Measurements from ENCODE around the gene PCNX2.
"Not testable (repeated sequence)": the region's sequence is repeated elsewhere in the genome, so short reads cannot be mapped to it uniquely, and the experiment has no call there.

PCNX2 gene

DNA sequence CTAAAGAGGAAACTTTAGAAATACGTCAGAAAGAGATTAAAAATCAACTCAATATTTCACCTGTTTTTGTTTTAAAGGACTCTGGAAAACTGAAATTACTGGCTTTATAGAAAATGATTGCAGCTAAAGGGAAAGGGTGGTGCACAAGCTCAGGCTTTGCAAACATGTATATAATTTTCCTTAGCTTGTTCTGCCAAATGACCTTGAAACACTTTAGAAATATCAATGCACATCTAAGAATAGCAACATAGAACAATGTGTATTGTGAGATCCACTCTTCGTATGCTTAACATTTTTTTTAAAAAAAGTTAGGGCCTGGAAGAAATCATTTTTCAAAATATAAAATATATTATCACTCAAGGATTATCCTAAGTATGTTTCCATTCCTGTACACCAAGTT lies 201.3 kb downstream of the PCNX2 start:
- no peak for DNase-seq

DNA sequence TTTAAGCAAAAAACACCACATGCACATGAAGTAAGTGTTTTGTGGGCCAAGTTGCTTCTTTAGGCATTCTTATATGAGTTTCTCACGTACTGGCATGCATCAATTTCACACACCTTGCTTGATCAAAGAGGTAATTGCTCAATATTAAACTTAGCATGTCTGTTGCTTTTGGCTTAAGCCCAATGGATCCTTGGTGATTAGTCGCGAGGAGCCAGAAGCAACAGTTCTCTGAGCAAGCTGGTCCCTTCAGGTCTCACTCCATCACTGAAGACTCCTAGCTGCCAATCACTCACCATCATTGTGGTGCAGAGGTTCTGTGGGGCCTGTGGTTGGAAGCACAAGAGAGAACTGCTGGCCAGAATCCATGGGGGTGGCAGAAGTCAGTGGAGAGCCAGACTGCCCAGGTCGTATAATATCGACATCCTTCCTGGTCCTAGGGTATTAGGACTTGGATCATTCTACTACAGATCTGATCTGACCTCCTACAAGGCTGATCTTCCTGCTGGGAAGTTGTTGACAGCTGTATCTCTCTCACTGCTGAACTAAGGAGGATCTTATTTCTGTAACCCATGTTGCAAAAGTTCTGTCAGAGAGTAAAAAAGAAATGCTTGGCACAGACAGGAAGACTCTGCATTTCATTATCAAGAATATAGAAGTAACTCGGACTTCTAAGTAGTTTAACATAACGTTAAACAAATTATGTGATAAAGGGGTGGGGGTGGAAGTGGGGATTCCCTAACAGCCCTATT lies 204.6 kb downstream of the PCNX2 start:
- no peak for DNase-seq

DNA sequence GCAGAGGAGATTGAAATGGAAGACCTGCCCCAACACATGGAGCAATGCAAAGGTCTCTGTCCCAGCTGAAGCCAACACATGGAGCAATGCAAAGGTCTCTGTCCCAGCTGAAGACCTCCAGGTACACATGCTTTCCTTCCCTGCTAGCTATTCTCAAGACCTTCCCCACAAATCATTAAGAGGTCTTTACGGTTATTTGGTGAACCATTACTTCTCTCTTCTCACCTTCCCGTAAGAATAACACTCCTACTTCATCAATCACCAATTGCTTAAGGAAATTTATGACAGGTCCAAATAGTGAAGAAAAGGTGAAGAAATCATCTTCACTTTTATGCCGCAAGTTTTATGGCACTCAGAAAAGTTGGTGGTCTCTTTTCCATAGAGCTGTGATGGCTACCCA lies 206.3 kb downstream of the PCNX2 start:
- no peak for DNase-seq

DNA sequence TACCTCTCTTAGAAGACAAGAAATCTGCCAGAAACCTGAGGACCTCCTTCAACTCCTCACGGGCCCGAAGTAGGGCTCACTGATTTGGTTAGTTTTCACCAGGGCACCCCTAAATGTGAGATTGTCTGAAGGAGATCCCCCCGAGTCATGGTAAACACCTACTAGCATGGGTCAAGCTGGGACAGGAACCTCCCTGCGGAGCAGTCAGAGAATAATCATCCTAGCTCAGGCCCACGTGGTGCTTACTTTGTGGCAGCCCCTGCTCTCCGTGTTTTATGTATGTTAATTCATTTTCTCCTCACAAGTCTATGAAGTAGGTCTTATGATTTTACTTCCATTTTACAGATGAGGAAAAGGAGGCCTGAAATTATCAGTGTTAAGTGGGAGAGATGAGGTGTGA lies 206.9 kb downstream of the PCNX2 start:
- no peak for DNase-seq

DNA sequence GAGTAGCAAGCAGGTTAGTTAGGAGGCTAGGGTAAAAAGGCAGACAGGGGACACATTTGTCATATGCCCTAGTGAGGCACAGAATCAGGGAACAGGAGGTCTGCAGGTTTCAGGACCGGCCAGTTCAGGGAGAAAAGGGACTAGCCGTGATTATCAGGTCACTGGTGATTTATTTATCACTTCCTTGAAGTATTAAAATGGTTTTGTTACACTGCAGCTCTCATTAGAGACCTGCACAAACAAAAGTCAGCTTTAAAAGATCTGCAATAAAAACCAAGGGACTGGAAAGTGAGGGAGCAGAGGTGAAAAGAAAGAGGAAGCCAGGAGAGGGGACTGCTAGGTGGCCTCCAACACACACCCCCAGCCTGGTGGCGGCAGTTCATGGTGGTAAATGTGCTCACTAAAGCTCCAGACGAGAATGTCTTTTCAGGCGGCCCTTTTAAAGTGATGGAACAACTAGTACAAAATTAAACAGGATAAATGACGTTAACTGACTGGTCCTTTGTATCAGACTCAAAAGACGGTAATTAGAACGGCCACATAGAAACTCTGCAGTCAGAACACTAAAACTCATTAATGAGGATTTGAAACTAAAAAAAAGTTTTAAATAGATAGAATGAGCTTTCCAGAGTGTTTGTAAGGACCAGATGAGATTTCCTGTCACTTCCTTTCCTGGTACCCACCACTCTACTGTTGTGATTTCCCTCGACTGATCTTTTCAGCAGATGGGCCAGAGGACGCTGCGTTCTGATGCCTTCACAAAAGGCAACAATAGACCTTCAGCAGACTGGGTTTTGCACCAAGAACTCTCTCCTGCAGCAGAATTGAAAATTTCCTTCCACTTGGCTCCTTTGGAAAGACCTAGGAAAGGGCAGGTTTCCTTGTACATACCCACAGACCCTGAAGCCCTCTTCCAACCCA lies 208.3 kb downstream of the PCNX2 start:
- no peak for DNase-seq

DNA sequence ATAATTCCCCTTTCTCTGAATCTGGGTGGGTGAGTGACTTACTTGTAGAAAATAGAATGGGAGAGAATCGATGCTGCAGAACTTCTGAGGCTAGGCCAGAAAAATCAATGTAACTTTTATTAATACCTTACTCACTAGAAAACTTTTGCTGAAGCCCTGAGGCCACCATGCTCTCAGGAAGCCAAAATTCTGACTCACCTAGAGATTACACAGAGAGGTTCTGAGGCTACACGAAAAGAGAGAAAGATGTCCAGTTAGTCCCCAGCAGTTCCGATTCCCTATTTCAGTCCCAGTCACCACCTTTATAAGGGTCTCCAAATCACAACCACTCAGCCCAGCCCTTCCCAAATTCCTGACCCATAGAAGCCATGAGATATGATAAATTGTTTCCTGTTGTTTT lies 210.0 kb downstream of the PCNX2 start:
- no peak for DNase-seq

DNA sequence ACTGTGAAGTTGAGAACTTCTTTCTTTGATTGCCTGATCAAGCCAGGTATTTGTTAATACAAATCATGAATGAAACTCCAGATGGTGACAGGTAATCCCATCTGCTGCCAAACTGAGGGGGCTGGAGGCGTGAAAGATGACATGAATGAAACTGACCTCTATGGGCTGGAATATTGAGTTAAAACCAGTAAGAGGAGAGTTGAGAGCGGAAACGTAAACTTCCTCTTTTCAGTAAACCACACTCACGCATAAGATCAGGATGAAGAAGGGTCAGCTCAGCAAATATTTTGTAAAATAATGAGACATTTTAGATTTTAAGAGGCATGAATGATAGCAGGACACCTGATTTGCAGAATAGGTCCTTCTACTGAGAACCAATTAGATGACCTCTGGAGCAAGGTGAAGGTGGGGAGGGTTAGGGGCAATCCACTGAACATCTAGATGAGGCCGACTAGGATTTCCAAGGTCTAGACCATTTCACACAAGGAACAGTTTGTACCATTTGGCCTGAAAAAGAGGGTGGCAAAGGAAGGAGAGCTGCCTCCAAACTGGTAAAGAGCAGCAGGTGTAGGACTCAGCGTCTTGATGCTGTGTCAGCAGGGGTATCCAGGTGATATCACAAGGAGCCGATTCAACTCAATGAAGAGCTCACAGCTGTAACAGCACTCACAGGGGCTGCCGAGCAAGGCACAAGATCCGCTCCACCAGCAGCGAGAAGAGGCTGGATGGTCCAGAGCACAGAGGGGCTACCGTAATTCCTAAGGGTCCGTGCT lies 212.6 kb downstream of the PCNX2 start:
- DNase-seq = peak; percentile 72

DNA sequence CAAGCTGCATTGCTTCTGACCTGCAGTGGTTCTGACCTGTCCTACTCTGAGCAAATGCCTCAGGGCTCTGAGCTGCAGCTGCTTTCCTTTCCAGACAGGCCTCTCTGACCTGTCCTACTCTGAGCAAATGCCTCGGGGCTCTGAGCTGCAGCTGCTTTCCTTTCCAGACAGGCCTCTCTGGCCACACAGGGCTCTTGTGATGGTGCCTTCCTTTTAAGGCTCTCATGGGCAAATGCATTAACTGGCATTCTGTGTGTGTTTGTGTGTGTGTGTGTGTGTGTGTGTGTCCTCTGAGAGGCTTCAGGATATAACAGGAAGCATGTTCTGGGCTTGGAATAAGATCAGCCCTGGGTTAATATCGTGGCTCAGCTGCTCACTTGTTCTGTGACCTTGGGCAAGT lies 213.8 kb downstream of the PCNX2 start:
- DNase-seq = no peak

DNA sequence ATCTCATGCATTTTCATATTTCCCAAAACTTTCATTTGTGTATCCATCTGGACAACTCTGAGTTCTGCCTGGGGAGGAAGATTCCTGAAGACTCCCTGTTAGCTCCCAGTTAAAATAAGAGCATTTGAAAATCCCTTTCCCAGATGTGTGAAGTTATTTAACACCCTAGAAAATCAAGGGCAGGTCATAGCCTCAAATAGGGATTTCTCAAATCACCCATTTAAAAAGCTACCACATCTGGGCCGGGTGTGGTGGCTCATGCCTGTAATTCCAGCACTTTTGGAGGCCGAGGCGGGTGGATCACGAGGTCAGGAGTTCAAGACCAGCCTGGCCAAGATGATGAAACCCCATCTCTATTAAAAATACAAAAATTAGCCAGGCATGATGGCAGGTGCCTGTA lies 214.7 kb downstream of the PCNX2 start:
- not testable (repeated sequence) for DNase-seq

DNA sequence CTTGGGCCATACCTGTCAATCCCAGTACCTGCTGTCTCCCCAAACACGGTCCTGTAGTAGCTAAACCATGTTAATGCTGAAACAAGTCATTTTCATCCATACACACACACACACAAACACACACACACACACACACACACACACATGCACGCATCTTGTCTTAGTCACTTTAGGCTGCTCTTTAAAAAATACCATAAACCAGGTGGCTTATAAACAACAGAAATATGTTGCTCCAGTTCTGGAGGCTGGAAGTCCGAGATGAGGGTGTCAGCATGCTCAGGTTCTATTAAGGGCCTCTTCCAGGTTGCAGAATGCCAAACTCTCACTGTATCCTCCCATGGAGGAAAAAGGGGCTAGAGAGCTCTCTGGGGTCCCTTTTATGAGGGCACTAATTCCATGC lies 215.2 kb downstream of the PCNX2 start:
- DNase-seq = no peak

DNA sequence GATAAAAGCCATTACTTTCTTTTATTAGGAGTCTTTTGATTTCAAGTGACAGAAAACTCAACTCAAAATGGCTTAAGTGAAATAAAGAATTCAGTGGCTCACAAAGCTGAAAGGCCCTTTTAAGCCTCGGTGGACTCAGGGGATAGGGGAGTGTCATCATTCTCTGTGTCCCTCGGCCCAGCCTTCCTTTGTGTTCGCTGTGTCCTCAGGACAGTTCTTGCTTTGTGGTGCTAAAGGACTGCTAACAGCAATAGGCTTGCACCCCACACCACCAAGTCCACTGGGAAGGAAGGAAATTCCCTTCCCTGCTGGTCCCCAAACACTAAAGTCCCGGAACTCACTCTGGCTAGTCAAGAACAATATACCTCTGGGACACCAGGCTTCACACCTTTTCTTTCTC lies 216.0 kb downstream of the PCNX2 start:
- no peak for DNase-seq

DNA sequence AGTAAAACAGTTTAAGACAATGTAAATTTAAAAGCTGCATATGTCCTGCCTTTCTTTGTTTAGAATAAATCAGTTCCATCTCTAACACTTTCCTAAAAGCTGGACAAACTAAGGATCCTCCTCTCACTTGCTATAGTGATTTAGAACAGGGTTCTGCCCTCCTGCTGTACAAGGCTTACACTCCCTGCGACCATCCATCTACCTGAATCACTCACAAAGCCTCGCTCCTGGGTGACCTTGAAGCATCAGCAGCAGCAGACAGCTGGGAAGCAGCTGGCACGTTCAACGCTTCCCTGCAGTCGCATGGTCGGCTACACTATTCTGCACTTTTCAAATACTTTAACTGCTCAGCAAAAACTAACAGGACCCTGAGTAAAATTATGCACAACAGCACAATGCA lies 217.1 kb downstream of the PCNX2 start:
- DNase-seq = no peak

DNA sequence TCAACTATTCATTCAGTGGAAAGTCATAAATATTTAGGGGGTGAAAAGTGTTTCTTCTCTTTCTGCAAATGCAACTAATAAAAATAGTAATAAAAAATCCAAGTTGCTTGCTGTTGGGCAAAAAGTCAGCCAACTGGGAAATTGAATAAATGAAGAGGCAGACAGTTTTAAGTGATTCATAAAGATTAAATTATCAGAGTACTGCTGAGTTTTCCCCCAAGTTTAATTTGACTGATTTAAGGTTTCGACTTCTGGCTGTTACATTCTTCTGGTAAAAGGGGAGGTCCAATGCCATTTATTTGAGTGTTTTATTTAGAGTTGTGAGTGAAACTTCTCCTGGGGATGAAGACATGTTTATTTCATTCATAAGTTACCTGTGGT lies 219.6 kb downstream of the PCNX2 start:
- DNase-seq = no peak

DNA sequence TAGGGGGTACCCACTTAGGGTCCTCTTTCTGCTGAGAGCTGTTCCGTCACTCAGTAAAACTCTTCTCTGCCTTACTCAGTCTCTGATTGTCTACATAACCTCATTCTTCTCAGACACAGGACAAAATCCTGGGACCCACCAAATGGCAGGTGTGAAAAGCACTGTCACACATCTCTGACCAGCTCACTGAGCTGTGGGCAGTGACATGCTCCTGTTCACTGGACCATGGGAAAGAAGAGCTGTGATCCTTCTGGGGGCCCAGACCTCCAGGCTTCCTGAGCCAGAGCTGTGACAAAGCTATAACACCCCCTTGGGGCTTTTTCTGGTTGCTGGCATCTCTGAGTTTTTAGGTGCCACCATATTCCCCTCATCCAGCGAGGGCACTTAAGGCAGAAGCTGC lies 229.4 kb downstream of the PCNX2 start:
- DNase-seq = no peak

DNA sequence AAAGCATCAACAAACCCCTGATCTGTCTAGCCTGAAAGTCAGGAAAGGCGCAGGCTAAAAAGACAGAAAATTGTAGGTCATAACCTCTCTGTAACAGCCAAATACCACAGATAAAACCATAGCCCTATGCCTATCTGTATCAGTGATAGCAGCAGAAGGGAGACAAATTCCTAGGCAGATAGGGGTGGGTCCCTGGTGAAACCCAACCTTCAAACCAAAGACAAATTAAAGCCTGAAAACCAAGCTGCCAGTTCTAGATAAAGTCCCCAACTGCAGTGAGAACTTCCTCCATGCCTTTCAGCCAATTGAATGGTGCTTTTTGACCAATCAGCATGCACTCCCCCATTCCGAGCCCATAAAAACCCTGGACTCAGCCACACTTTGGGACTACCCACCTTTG lies 229.8 kb downstream of the PCNX2 start:
- peak; percentile 43 for DNase-seq

DNA sequence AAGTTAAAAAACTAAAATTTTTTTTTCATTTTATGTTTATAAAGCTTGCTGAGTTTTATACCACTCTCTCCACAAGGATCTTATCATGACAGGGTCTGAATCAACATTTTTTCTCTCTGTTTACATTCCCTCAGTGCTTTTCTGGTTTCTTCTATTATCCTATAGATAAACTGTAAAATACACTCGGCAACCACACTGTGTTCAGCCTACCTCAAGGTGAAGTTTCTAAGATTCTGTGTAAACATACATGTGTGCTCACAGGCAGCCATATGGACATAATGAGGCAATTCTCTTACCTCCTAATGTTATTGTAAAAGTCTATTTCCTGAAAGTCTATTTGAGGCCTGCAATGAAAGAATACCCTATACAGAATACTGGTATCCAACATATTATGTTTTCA lies 230.5 kb downstream of the PCNX2 start:
- no peak for DNase-seq

DNA sequence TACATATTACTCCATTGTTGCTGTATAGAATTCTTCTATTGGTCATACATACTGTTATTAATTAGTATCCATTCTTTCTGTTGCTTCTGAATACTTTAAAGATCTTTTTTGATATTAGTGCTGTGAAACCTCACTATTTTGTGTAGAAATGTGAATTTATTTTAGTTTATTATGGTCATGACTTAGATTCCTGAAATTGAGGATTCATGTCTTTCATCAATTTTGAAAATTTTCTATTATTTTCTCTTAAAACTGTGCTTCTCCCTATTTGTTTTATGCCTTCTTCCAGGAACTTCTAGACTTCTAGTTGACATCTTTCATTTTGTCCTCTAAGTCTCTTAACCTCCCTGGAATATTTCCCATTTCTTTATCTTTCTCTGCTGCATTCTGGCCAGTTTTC lies 232.1 kb downstream of the PCNX2 start:
- no peak for DNase-seq

DNA sequence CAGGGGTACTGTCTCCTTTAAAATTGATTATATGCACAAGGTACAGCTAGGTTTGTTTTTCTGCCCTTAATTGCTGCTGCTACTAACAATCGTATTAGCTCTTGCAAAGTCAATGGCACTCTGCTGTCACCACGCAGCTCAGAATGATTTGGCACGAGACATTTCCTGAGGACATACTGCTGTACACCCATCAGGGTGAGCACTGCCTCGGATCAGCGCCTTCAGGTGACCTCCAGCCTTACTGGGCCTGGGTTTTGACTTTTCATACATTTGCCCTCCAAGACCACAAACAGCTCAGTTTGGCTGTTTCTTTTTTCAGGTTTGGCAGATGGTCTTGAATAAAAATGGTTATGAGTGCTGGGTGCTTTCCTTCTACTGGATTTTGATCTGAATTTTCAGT lies 234.3 kb downstream of the PCNX2 start:
- DNase-seq = no peak

DNA sequence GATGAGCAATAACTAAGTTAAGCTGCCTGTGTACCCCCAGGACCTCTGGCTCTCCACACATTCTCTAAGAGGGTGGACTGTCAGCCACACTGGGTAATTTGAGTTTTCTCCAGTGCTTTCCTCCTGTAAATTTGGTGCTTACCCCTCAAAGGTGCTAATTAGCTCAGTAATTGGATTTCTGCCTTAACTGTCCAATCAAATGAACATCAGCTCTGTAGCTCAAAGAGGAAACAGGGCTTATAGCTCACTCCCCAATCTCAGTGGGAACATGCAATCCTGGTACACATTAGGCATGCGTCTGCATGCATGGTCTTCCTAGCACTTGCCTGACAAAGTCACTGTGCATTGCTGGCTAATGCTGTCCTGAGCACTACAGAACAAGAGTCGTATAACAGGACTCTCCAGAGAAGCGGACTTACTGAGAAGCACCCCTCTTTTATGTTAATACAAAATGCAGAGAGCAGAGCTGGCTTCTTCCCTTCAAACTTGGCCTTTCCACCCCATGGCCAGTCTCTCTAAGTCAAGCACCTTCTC lies 235.0 kb downstream of the PCNX2 start:
- DNase-seq = no peak

DNA sequence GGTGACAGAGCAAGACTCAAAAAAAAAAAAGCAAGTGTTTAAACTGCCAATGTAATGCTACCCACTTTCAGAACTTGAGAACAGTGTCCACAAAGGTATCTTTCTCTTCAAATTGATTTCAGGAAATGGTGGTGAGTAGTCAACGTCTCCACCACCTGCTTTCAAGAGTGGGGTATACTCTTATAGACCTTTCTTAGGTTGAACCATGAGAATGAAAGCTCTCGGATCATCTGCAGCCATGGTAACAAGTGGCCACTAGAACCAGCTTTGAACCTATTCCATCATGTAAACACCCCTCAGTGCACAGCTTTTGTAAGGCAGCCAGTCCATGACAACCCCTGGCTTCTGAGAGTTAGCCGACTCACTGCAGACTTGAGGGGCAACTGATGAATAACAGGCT lies 237.7 kb downstream of the PCNX2 start:
- no peak for DNase-seq

DNA sequence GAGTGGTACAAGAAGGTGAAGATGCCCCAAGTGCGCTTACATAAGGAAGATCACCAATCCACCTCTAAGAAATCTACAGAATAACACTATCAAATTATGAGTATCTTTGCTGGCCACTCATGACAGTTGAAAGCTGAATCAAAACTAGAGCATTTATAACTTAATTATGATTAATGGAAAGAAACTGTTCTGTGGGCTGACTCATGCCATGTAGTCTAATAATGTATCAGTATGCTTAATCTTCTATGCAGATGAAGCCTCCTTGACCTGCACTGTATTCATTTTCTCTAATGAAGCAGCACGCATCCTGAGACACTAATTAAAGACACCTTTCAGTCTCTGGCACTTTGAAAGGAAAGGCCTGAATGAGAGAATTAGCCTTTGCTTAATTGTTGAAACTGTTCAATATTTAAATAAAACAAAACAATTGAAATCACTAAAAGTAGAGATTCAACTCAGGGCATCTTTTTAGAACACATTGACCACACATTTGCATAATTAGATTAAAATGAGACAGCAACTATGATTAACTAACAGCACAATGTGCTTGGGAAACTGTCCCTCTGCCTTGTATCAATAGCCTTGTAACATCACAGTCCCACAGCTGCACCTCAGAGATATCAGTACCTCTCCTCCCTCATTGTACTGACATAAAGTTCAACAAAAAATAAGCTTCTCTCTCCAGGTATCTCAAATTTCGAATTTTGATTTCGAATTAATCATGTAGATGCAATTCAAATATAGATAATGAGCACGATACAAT lies 239.5 kb downstream of the PCNX2 start:
- DNase-seq = peak; percentile 2

DNA sequence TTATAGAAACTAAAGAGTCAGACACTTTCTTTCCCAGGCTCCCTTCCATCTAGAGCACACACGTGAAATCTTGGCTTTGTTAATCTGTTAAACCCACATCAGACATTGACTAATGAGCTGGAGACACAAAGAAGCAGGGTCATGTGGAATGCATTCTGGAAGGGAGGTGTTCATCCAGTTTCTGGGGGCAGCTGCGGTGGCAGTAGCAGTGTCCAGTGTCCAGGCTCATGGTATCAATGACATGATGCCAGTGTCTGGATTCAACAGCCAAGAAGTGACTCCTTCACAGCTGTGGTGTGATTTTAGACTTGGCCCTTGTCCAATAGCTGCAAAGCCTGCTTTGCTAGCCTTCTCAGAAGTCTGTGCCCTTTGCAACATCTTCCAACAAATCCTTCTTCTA lies 249.9 kb downstream of the PCNX2 start:
- DNase-seq = no peak

DNA sequence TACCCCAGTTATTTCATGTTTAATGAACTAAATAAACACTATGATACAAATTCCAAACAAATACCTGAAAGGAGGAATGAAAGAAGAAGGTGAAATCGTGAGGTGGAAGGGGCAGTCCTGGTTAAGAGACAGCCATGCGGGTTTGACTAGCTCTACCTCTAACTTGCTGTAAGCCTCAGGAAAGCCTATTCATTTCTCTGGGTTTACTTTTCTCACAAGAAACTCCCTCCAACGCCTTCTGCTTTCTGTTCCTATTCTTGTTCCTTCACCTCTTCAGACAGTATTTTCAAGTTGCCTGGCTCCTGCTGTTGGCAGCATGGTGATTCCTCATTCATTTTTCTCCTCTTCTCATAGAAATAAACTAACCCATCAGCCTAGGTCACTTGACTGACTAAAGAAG lies 252.7 kb downstream of the PCNX2 start:
- no peak for DNase-seq

Data from hematopoietic multipotent progenitor cell treated with erythropoietin and hydrocortisone succinate and interleukin-3 and kit ligand, for 6 days (in vitro differentiated cells).